Spinal cord (tissue), 10 donors: ENCODE data around the gene STK4. TPM values are rescaled to one million over a fixed set of nuclear protein-coding genes. Genes with fewer than 3 reads are reported as not detected.

Experiments
- DNase-seq, 6 donors: peaks; one replicate each; pipeline versions ENCODE4 v3.0.0 to v3.0.0-alpha.2; 2013 to 2015; ENCODE audit warnings: low spot score in 6 of 6, low read depth in 4 of 6
- H3K27ac ChIP-seq: one replicate; pipeline ENCODE4 v1.5.1; 2013; ENCODE audit warnings: low read depth, low read length, control low read depth
- H3K27me3 ChIP-seq: one replicate; pipeline ENCODE4 v1.6.1; 2013; ENCODE audit warnings: low read length; ENCODE audit not compliant: control insufficient read depth, insufficient read depth
- H3K36me3 ChIP-seq: one replicate; pipeline ENCODE4 v1.6.1; 2013; ENCODE audit warnings: low read length; ENCODE audit not compliant: control insufficient read depth, insufficient read depth
- H3K4me1 ChIP-seq: one replicate; pipeline ENCODE4 v1.6.1; 2013; ENCODE audit warnings: low read length; ENCODE audit not compliant: control insufficient read depth, insufficient read depth
- H3K4me3 ChIP-seq: one replicate; pipeline ENCODE4 v1.5.1; 2013; ENCODE audit warnings: low read depth, low read length, control low read depth
- H3K9me3 ChIP-seq: one replicate; pipeline ENCODE4 v1.6.1; 2013; ENCODE audit warnings: low read length; ENCODE audit not compliant: control insufficient read depth, insufficient read depth
- WGBS: methylation state at CpG from one replicate; pipeline ENCODE4 v1.1.5; 2013; ENCODE audit warnings: missing lambda C conversion rate; ENCODE audit not compliant: insufficient coverage; 5-methylcytosine and 5-hydroxymethylcytosine counted together
- polyA plus RNA-seq, 2 donors: library from polyadenylated mRNA; unstranded; fragments of 120-200 nt; gene quantifications; one replicate each; pipeline ENCODE4 v1.2.1, GENCODE V29; 2013; ENCODE audit not compliant: insufficient read length in 2 of 2
- total RNA-seq, 2 donors: library from RNA; depleted of rRNA in 1 of 2; stranded (reverse); fragments of 120-200 nt in 1 of 2; fragments of >200 nt in 1 of 2; gene quantifications; one replicate each; pipeline versions ENCODE4 v1.2.3 to v1.2.4, GENCODE V29; 2013 to 2014
- donor health status: healthy.

STK4 gene
- total and polyA plus RNA-seq, 4 donors: 13.5 to 36.5 (median 18.0) TPM

GRCh38 chr20:44961011-44961869 lies 5.1 kb upstream of the STK4 start:
- no peak for DNase-seq
- no peak overlapping the region for H3K4me3 ChIP-seq
- WGBS: 80% methylated on average over 2 of the region's 4 CpGs
- H3K27ac ChIP-seq: no peak overlapping the region
- no peaks in the 10 kb centered on the region for H3K27me3 ChIP-seq
- H3K9me3 ChIP-seq: no peaks in the 10 kb centered on the region
- H3K36me3 ChIP-seq: peaks cover 3% of the 10 kb centered on the region
- H3K4me1 ChIP-seq: peaks cover 7% of the 10 kb centered on the region

GRCh38 chr20:44961870-44962267 lies 4.4 kb upstream of the STK4 start:
- WGBS: 60% methylated on average over 2 of the region's 3 CpGs
- Histone ChIP-seq H3K27ac (no peak overlapping the region), H3K36me3 (peaks cover 3% of the 10 kb centered on the region), H3K4me1 (peaks cover 11% of the 10 kb centered on the region), H3K27me3 (no peaks in the 10 kb centered on the region), H3K9me3 (no peaks in the 10 kb centered on the region), H3K4me3 (no peak overlapping the region)
- DNase-seq: no peak

GRCh38 chr20:44962483-44962882 lies 3.8 kb upstream of the STK4 start:
- WGBS: no CpG with 5 or more reads among the region's 3 CpGs
- peaks cover 13% of the 10 kb centered on the region for H3K4me1 ChIP-seq
- DNase-seq: no peak
- no peaks in the 10 kb centered on the region for H3K27me3 ChIP-seq
- H3K9me3 ChIP-seq: no peaks in the 10 kb centered on the region
- no peak overlapping the region for H3K4me3 ChIP-seq
- H3K36me3 ChIP-seq: peaks cover 3% of the 10 kb centered on the region
- no peak overlapping the region for H3K27ac ChIP-seq

DNA sequence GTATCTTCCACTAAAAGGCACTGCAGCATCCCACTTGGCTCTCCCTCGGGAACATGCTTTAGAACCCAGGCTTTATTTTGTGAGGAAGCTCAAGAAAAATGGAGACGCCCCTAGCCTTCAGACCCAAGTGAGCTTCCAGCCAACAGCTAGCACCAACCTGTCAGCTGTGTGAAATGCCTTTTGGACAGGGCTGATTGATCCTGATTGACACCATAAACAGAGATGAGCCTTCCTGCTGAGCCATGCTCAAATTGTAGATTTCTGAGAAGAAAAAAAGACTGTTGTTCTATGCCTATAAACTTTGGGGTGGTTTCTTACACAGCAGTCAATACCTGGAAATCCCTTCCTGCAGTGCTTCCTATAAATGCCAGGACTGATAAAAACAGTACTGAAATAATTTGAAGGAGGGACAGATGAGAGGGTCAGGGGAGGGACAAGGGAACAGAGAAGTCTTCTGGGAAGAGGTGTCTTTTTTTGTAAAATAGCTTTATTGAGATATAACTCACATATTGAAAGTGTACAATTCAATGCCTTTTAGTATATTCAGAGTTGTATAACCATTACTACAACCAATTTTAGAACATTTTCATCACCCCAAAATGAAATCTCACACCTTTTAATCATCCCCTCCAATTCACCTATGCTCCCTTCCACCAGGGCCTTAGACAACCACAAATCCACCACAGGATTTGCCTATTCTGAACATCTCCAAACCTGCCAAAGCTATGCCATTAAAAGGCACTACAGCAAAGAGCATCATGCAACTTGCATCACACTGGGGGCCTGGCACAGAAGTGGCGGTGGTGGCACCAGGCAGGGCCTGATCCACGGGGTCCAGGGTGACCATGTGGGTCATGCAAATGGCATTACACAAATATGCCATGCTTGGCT lies 2.7 kb upstream of the STK4 start:
- H3K9me3 ChIP-seq: no peaks in the 10 kb centered on the region
- H3K4me3 ChIP-seq: no peak overlapping the region
- H3K27me3 ChIP-seq: no peaks in the 10 kb centered on the region
- H3K27ac ChIP-seq: no peak overlapping the region
- no peak for DNase-seq
- WGBS: 63% methylated on average over 3 of the region's 4 CpGs
- no peaks in the 10 kb centered on the region for H3K36me3 ChIP-seq
- peaks cover 13% of the 10 kb centered on the region for H3K4me1 ChIP-seq

DNA sequence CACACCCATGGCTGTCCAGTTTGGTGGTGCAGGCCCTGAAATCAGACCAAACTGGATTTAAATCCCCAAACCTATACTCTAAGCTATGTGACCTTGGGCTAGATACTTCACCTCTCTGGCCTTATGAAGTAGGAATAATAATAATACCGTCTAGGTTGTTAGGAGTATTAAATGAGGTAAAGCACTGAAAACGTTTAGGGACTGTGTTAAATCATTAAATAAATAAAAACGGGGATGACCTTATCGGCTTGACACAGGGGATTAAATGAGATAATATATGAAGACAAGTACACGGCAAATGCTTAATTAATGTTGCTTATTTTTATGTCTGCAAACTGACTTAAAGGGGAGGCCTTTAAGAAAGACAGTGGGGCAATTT lies 672 bp upstream of the STK4 start:
- Histone ChIP-seq H3K27ac (no peak overlapping the region), H3K36me3 (no peaks in the 10 kb centered on the region), H3K4me3 (peak overlapping the region; percentile 79), H3K4me1 (peaks cover 9% of the 10 kb centered on the region), H3K27me3 (no peaks in the 10 kb centered on the region), H3K9me3 (no peaks in the 10 kb centered on the region)
- DNase-seq: no peak
- 53% methylated on average over 4 of the region's 5 CpGs for WGBS

- no peak for DNase-seq
- H3K4me3 ChIP-seq: peak overlapping the region; percentile 79
- H3K9me3 ChIP-seq: no peaks in the 10 kb centered on the region
- 54% methylated on average over 3 of the region's 5 CpGs for WGBS
- peaks cover 9% of the 10 kb centered on the region for H3K4me1 ChIP-seq
- H3K27me3 ChIP-seq: no peaks in the 10 kb centered on the region
- no peak overlapping the region for H3K27ac ChIP-seq
- H3K36me3 ChIP-seq: no peaks in the 10 kb centered on the region
Observed at GRCh38 chr20:44967207-44967807, 995 bp downstream of the STK4 start.

- 83% methylated on average over 2 of the region's 3 CpGs for WGBS
- Histone ChIP-seq H3K4me3 (no peak overlapping the region), H3K27ac (no peak overlapping the region), H3K36me3 (peaks cover 5% of the 10 kb centered on the region), H3K4me1 (peaks cover 9% of the 10 kb centered on the region), H3K27me3 (no peaks in the 10 kb centered on the region), H3K9me3 (no peaks in the 10 kb centered on the region)
- no peak for DNase-seq
Observed at GRCh38 chr20:44969300-44969894, 3.1 kb downstream of the STK4 start.

DNA sequence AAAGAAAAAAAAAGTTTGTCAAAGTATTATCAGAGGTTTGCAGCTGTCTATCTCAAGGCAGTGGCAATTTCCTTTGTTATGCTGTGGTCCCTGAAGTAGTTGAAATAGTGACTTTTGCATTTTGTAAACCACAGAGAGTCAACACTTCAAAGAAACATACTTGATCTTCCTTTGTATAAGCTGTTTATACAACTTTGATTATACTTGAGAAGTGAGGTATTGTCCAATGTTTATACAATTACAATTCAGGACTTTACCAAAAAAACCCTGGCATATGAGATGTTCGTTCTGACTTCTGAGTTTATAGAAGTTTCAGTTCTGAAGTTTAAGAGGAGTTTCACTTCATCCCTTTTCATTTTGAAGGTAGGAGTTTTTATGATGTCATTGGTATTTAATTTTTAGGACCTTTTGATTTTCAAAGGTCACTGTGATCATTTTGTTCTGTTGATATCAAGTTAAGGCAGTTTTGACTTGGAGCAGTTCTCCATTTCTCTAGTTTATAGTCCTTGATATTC lies 4.0 kb downstream of the STK4 start:
- Histone ChIP-seq H3K27ac (no peak overlapping the region), H3K4me1 (peaks cover 9% of the 10 kb centered on the region), H3K9me3 (no peaks in the 10 kb centered on the region), H3K36me3 (peaks cover 9% of the 10 kb centered on the region), H3K4me3 (no peak overlapping the region), H3K27me3 (no peaks in the 10 kb centered on the region)
- no CpG with 5 or more reads among the region's 1 CpG for WGBS
- DNase-seq: no peak

DNA sequence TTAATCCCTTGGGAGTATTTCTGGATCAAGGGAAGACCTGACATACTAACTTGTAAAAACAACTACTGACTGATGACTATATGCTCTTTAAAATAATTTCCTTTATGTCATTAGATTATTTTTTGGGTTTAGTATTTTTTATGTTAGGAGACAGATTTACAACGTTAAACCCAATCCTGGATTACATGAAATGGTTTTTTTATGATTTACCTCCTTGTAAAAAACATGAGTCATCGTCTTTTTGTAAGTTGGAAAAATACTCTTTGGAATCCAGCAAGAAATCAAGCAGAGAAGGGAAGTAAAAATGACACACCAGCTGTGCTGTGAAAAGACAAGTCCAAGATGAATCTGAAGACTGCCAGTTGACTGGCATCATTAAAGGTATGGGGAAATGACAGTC lies 6.7 kb downstream of the STK4 start:
- 89% methylated on average over 1 of the region's 2 CpGs for whole genome bisulfite sequencing
- DNase-seq: peak in 1 of 6 donors; percentile 7
- Histone ChIP-seq H3K4me3 (no peak overlapping the region), H3K27me3 (no peaks in the 10 kb centered on the region), H3K27ac (no peak overlapping the region), H3K36me3 (peaks cover 9% of the 10 kb centered on the region), H3K4me1 (no peaks in the 10 kb centered on the region), H3K9me3 (no peaks in the 10 kb centered on the region)
